Naive thymus-derived CD8-positive, alpha-beta T cell (primary cell): ENCODE measurements around the gene RDH13. TPM values are rescaled to one million over a fixed set of nuclear protein-coding genes. Genes with fewer than 3 reads are reported as not detected.
"Not testable (repeated sequence)": the region's sequence is repeated elsewhere in the genome, so short reads cannot be mapped to it uniquely, and the experiment has no call there.

Source experiments
- ATAC-seq, 2 donors: fragments of 150-1000 bp; cut with Tn5 transposase in 1 of 2; sonication (Bioruptor Pico), chemical (Tn5 transposase) in 1 of 2; 1 replicate in 1 of 2; 2 replicates in 1 of 2; pipeline ENCODE4 v1.10.0; 2021; ENCODE audit warnings: mild to moderate bottlenecking in 2 of 2, moderate library complexity in 2 of 2
- POLR2A ChIA-PET: fragments of 350-600 bp; sonication (Branson Sonifier 250); formaldehyde crosslinking; loops from one replicate; lab custom pipeline; 2021; ENCODE audit warnings: antibody characterized with exemption; lab: Charles Lee
- DNase-seq, 10 donors: peaks; one replicate each; pipeline versions ENCODE4 v3.0.0 to v3.0.0-alpha.2; 2020 to 2022
- H3K27ac Mint-ChIP-seq, 10 donors: one replicate each; pipeline ENCODE4 v1.8.0; 2020 to 2022; ENCODE audit warnings: mild to moderate bottlenecking in 10 of 10, mixed read lengths in 10 of 10, moderate library complexity in 4 of 10, inconsistent platforms in 1 of 10
- H3K27me3 Mint-ChIP-seq, 5 donors: one replicate each; pipeline ENCODE4 v1.8.0; 2021 to 2022; ENCODE audit warnings: mixed read lengths in 5 of 5
- H3K36me3 Mint-ChIP-seq, 3 donors: one replicate each; pipeline ENCODE4 v1.8.0; 2020 to 2022; ENCODE audit warnings: mixed read lengths in 3 of 3, mild to moderate bottlenecking in 2 of 3, inconsistent platforms in 1 of 3
- H3K4me1 Mint-ChIP-seq, 4 donors: one replicate each; pipeline ENCODE4 v1.8.0; 2021 to 2022; ENCODE audit warnings: mixed read lengths in 4 of 4
- H3K4me3 Mint-ChIP-seq, 10 donors: one replicate each; pipeline ENCODE4 v1.8.0; 2020 to 2022; ENCODE audit warnings: mild to moderate bottlenecking in 10 of 10, mixed read lengths in 10 of 10, moderate library complexity in 6 of 10, inconsistent platforms in 1 of 10
- H3K9me3 Mint-ChIP-seq, 9 donors: one replicate each; pipeline ENCODE4 v1.8.0; 2020 to 2022; ENCODE audit warnings: mixed read lengths in 9 of 9, mild to moderate bottlenecking in 3 of 9, inconsistent platforms in 1 of 9, moderate library complexity in 1 of 9
- polyA plus RNA-seq, 3 donors: library from polyadenylated mRNA; unstranded; fragments of 300-500 nt; fragmentation: Illumina TruSeq; gene quantifications; one replicate each; pipeline ENCODE4 v1.2.3, GENCODE V29; 2021
- total RNA-seq, 8 experiments: library from RNA in 2 of 8; stranded (reverse) in 2 of 8; gene quantifications; one replicate each; pipeline ENCODE4 v1.2.3 and lab custom pipeline; 2021 to 2026

Gene RDH13, protein sequence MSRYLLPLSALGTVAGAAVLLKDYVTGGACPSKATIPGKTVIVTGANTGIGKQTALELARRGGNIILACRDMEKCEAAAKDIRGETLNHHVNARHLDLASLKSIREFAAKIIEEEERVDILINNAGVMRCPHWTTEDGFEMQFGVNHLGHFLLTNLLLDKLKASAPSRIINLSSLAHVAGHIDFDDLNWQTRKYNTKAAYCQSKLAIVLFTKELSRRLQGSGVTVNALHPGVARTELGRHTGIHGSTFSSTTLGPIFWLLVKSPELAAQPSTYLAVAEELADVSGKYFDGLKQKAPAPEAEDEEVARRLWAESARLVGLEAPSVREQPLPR
- total RNA-seq (10 to 100 TPM; 24.3 to 26.1 TPM), polyA plus RNA-seq (10 to 100 TPM in 1 of 3 donors, 1 to 10 TPM in 2; 4.3 to 18.0 (median 5.3) TPM), total RNA-seq (lab: John Stamatoyannopoulos, UW) (11.1 to 28.8 (median 18.1) reads per million in 6 experiments)

DNA sequence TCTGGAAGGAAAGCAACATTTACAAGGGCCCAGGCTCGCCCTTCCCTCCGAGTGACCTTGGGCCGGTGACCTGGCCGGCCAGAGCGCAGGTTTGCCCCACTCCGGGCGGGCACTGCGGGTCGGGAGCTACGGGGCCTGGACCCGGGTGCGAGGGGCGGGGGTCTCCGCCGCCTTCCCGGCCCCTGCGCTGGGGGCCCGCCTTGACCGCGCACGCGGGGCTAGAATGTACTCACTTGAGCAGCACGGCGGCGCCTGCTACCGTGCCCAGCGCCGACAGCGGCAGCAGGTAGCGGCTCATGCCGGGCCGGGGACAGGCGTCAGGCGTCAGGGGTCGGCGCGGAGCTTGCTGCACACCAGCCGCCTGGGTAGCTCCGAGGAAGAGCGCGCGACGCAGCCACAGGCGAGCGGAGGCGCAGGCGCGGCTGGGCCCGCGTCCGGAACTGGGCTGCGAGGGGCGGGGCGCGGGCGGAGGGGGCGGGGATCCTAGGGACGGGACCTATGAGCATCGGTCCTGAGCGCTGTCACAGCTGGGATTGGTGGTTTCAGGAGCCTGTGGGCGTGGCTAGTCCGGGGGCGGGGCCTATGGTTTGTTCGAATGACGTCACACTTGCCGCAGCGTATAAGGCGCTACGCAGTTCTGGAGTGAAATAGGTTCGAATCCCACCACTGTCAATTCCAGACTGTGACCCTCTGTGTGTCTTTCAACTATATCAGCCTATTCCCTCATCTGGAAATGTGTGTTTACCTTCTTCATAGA lies at the start of gene RDH13:
TSS of gene RDH13 (minus strand) at position 414 of the 757 bp plus-strand sequence. CDS start at position 298, 116 bp downstream.
- ATAC-seq = peak; percentile 96 to 98
- POLR2A ChIA-PET = interaction anchor here (0.9 to 1.7 kb wide), 7 partner anchors 17 to 57 kb away, joined by 3 to 7 read pairs (median 6); partner anchors contain the start of gene PPP1R12C

DNA sequence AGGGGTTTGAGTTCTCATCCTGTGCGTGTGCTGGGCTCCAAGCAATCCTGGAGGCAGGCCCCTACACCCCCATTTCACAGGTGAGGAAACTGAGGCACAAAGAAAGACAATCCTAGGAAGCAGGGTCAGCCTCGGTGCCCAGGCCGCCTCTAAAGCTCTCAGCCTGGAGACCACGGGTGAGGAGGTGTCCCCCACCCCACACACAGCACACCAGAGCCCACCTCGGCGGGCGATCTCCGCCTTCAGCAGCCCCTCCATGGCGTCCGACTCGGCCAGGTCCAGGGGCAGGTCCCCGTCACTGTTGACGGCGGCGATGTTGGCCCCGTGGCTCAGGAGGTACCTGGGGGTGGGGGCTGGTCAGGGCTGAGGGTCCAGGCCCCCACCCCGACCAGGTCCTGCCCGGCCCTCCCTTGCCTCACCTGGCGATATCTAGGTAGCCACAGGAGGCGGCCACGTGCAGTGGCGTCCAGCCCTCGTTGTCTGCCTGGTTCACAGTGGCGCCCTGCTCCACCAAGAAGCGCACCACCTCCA lies 49.4 kb upstream of the RDH13 start:
- no peak for ATAC-seq
- Mint-ChIP-seq H3K36me3 (peaks cover 0 to 19% (median 0%) of the 10 kb centered on the region in 3 donors), H3K27ac (no peak overlapping the region), H3K27me3 (no peaks in the 10 kb centered on the region), H3K4me1 (peaks cover 20 to 28% (median 24%) of the 10 kb centered on the region in 4 donors), H3K9me3 (peaks cover 0 to 2% (median 0%) of the 10 kb centered on the region in 9 donors), H3K4me3 (no peak overlapping the region)
- no peak for DNase-seq
- POLR2A ChIA-PET = no interaction called here

More for the DNA sequence above, at the start of gene RDH13:
- Mint-ChIP-seq H3K36me3 (peaks cover 0 to 17% (median 7%) of the 10 kb centered on the region in 3 donors), H3K9me3 (peaks cover 0 to 8% (median 0%) of the 10 kb centered on the region in 9 donors), H3K4me1 (peaks cover 16 to 34% (median 20%) of the 10 kb centered on the region in 4 donors), H3K27me3 (peaks cover 19 to 25% (median 23%) of the 10 kb centered on the region in 5 donors), H3K27ac (peak within 1 kb of the TSS in 9 of 10 donors; percentile 52 to 91 (median 81)), H3K4me3 (peak within 1 kb of the TSS; percentile 73 to 94 (median 86))
- DNase-seq = peak; percentile 93 to 99 (median 97)

DNA sequence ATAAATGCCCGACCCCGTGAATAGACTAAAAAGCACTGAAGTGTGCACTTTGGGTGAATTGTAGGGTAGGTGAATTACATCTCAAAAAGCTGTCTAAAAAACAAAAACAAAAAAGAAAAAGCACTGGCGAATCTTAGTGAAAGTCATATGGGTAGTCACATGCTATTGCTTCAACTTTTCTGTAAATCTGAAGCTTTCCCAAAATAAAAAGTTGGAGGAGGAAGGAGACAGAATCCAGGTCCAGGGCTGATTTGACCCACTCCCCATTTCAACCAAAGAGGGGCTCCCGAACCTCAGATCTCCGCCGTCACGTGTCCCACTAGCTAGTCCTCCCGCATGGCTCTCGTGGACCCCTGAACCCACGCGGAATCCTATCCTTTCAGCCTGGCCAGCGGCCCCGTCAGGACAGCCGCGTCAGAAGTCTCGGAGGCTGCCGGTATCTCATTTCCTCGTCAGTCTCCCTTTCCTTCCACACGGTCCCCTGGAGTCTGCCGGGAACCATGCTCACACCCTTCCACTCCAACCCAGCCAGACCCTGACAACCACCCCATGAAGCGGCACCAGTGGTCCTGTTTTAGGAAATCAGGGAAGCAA lies 48.4 kb upstream of the RDH13 start:
- H3K27ac Mint-ChIP-seq = no peak overlapping the region
- no peak for ATAC-seq
- no peak for DNase-seq
- peaks cover 0 to 23% (median 3%) of the 10 kb centered on the region in 3 donors for H3K36me3 Mint-ChIP-seq
- H3K4me1 Mint-ChIP-seq = peaks cover 16 to 23% (median 18%) of the 10 kb centered on the region in 4 donors
- POLR2A ChIA-PET = no interaction called here
- no peak overlapping the region for H3K4me3 Mint-ChIP-seq
- no peaks in the 10 kb centered on the region for H3K27me3 Mint-ChIP-seq
- peaks cover 0 to 2% (median 0%) of the 10 kb centered on the region in 9 donors for H3K9me3 Mint-ChIP-seq

DNA sequence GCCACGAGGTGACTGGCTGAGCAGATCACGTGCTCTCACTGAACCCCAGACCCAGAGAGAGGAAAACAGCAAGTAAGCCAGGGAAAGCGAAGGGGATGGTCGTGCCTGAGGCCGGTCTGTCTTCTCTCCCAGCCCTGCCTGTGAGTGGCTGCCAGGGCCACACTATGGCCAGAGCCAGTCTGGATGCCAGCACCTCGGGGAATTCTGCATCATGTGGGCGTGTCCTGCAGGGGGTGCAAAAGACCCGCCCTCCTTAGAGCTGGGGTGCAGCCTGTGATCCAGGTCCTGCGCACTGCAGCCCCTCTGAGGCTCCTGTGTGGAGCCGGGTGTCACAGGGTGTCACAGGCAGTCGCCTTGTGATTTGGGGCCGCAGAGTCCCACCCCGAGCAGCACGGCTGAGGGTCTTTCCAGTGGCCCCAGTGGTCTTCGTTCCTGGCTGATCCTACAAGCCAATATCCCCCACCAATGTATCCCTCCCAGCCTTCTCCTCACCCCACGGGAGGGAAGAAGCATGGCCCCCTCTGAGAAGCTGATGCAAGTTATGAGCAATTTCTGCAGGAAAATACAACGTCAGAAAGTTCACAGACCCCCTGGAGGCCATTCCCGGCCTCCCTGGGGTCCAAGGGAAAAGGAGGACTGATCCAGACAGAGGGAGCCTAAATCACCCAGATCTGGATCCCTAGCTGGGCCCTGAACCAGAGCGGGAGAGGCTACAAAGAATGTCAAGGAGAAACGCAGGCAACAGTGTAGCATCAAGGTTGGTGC lies 46.8 kb upstream of the RDH13 start:
- H3K4me1 Mint-ChIP-seq = peaks cover 1 to 8% (median 5%) of the 10 kb centered on the region in 4 donors
- peak overlapping the region in 2 of 10 donors; percentile 33 to 55 for H3K27ac Mint-ChIP-seq
- no peak for ATAC-seq
- POLR2A ChIA-PET = interaction anchor here (0.7 kb wide), 1 partner anchor 24 kb away, joined by 4 read pairs; no protein-coding TSS in a partner anchor
- H3K4me3 Mint-ChIP-seq = peak overlapping the region in 1 of 10 donors; percentile 69
- H3K9me3 Mint-ChIP-seq = peaks cover 0 to 2% (median 0%) of the 10 kb centered on the region in 9 donors
- DNase-seq = no peak
- H3K36me3 Mint-ChIP-seq = peaks cover 0 to 32% (median 3%) of the 10 kb centered on the region in 3 donors
- no peaks in the 10 kb centered on the region for H3K27me3 Mint-ChIP-seq

DNA sequence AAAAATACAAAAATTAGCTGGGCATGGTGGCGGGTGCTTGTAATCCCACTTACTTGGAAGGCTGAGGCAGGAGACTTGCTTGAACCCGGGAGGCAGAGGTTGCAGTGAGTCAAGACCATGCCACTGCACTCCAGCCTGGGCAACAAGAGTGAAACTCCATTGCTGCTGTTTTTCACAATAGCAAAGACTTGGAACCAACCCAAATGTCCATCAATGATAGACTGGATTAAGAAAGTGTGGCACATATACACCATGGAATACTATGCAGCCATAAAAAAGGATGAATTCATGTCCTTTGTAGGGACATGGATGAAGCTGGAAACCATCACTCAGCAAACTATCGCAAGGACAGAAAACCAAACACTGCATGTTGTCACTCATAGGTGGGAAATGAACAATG lies 44.3 kb upstream of the RDH13 start:
- H3K27ac Mint-ChIP-seq, ATAC-seq, H3K27me3 Mint-ChIP-seq: not testable (repeated sequence)

DNA sequence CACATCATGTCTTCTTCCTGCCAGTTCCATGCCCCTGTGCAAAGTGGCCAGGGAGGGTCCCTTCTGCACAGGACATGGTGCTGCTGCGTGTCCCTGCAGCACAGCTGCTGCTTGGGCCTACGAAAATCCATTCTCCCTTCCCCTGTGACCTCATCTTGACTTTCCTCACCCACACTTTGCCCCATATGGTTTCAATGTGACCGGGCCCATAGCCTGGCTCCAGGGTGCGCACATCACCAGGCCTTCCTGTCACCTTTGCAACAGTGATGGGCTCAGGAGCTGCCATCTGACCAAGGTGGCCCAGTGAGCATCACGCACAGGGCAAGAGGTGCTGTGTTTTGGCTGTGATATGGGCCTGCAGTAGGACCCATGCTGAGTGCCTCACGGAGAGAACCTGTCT lies 43.6 kb upstream of the RDH13 start:
- H3K36me3 Mint-ChIP-seq = peaks cover 3 to 53% (median 17%) of the 10 kb centered on the region in 3 donors
- H3K4me1 Mint-ChIP-seq = peaks cover 0 to 5% (median 3%) of the 10 kb centered on the region in 4 donors
- no peak overlapping the region for H3K4me3 Mint-ChIP-seq
- H3K27ac Mint-ChIP-seq = peak overlapping the region in 4 of 10 donors; percentile 15 to 77 (median 36)
- ATAC-seq (no peak), DNase-seq (no peak)
- no peaks in the 10 kb centered on the region for H3K27me3 Mint-ChIP-seq
- POLR2A ChIA-PET = no interaction called here
- H3K9me3 Mint-ChIP-seq = peaks cover 0 to 2% (median 0%) of the 10 kb centered on the region in 9 donors

More for the DNA sequence above, 44.3 kb upstream of the RDH13 start:
- POLR2A ChIA-PET, H3K9me3 Mint-ChIP-seq, DNase-seq, H3K4me1 Mint-ChIP-seq, H3K4me3 Mint-ChIP-seq: not testable (repeated sequence)
- H3K36me3 Mint-ChIP-seq = peaks cover 3 to 46% (median 13%) of the 10 kb centered on the region in 3 donors

DNA sequence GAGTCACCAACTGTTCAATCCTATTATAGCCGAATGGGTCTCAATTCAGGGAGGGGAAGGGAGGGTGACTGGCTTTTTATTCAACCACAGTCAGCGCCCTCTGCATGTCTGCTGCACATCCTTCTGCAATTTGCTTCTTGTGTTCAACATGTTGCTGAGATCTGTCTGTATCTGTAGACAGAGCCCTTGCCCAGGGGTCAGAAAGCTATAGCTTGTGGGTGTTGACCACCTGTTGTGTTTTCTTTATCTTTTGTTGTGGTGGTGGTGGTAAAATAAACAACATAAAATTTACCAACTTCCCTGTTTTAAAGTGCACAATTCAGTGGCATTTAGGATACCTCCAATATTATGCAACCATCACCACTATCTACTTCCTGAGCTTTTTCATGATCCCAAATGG lies 42.3 kb upstream of the RDH13 start:
- peaks cover 0 to 3% (median 2%) of the 10 kb centered on the region in 4 donors for H3K4me1 Mint-ChIP-seq
- H3K27ac Mint-ChIP-seq = peak overlapping the region in 1 of 10 donors; percentile 29
- no peak for DNase-seq
- no peaks in the 10 kb centered on the region for H3K9me3 Mint-ChIP-seq
- POLR2A ChIA-PET = no interaction called here
- no peak for ATAC-seq
- peaks cover 3 to 55% (median 22%) of the 10 kb centered on the region in 3 donors for H3K36me3 Mint-ChIP-seq
- no peak overlapping the region for H3K4me3 Mint-ChIP-seq
- H3K27me3 Mint-ChIP-seq = no peaks in the 10 kb centered on the region

DNA sequence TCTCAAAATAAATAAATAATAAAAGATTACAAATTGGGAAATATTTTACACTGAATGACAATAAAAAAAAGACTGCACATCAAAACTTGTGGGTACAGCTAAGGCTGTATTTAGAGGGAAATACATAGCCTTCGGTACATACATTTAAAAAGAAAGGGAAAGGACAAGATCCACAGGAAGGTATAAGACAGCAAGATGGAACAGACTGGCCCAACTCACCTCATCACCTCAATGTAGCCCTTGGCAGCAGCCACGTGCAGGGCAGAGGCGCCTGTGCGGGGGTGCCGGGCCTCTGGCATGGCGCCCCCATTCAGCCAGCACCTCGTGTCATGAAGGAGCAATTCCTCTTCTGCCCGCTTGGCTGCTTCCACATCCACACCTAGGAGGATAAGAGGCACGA lies 40.2 kb upstream of the RDH13 start:
- ATAC-seq (no peak), DNase-seq (no peak)
- Mint-ChIP-seq H3K4me1 (peaks cover 0 to 3% (median 1%) of the 10 kb centered on the region in 4 donors), H3K36me3 (peaks cover 3 to 46% (median 27%) of the 10 kb centered on the region in 3 donors), H3K27ac (no peak overlapping the region), H3K4me3 (no peak overlapping the region), H3K27me3 (no peaks in the 10 kb centered on the region), H3K9me3 (no peaks in the 10 kb centered on the region)
- POLR2A ChIA-PET = no interaction called here

DNA sequence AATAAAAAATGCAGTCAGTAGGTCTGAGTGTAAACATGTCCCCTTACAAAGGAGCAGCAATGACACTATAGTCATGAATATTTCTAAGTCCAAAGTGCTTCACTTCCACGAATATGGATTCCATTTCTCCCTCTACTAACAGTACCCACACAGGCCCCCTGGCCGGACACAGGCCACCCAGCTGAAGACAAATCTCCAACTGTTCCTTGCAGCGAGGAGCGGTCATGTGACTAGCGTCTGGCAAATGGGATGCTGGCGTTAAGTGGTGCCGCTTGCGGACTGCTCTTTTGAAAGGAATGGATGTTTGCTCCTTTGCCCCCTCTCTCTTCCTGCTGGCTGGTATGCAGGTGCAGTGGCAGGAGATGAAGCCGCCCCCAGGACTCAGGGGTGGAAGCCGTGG lies 38.3 kb upstream of the RDH13 start:
- peaks cover 0 to 47% (median 31%) of the 10 kb centered on the region in 3 donors for H3K36me3 Mint-ChIP-seq
- H3K27me3 Mint-ChIP-seq = no peaks in the 10 kb centered on the region
- POLR2A ChIA-PET = no interaction called here
- no peak overlapping the region for H3K27ac Mint-ChIP-seq
- H3K4me3 Mint-ChIP-seq = no peak overlapping the region
- DNase-seq (peak in 1 of 10 donors; percentile 58), ATAC-seq (no peak)
- H3K4me1 Mint-ChIP-seq = peaks cover 0 to 3% (median 0%) of the 10 kb centered on the region in 4 donors
- no peaks in the 10 kb centered on the region for H3K9me3 Mint-ChIP-seq

DNA sequence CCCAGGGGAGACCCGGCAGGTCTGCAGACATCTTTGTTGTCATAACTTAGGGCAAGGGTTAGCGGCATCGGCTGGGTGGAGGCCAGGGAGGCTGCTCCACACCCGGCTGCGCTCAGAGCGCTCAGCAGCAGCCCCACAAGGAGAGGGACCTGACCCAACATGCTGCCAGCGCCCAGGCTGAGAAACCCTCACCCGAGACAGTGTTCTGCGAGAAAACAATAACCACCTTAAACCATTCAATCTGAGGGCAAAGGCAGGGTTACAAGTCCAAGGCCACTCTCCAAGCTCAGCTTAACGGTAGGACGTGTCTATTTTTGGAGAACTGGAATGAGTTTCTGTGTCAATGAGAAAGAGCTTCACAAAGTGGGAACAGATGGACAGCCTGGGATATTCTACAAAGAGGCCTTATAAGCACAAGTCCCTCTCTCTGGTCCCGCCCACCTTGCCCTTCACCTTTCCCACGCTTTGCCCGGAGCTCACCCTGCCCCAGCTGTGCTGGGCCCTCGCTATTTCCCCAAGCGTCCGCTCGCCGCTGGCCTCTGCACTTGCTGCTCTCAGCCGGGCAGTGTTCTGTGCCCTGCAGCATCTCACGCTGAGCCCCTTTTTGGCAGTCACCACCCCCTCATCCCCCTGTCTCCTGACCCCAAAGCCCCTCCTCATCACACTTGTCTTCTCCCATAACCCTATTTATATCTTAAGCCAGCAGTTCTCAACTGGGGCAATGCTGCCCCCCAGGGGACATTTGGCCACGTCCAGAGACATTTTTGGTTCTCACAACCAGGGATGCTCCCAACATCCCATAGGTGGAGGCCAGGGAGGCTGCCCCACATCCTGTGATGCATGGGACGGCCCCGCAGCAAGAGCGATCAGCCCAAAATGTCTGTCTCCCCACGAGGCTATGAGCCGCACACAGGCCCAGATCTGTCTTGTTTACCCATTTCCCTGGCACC lies 36.9 kb upstream of the RDH13 start:
- Mint-ChIP-seq H3K9me3 (no peaks in the 10 kb centered on the region), H3K4me3 (no peak overlapping the region), H3K36me3 (peaks cover 0 to 45% (median 32%) of the 10 kb centered on the region in 3 donors), H3K27me3 (no peaks in the 10 kb centered on the region), H3K27ac (peak overlapping the region in 1 of 10 donors; percentile 33), H3K4me1 (no peaks in the 10 kb centered on the region)
- POLR2A ChIA-PET = no interaction called here
- DNase-seq (peak in 1 of 10 donors; percentile 40), ATAC-seq (no peak)
